SU-DHL-6 (cell line): ENCODE data around the gene RASSF10.

Experiments used
- EZH2phosphoT487 ChIP-seq: fragments of 200-600 bp; sonication (generic), shearing (Covaris generic); conservative IDR thresholded peaks from 2 replicates; pipeline ENCODE4 v1.6.1; 2018; ENCODE audit warnings: mild to moderate bottlenecking, antibody characterized with exemption, low read length, moderate library complexity, mixed read lengths
- TF ChIP-seq, protein P1 (sequence below): fragments of 200-600 bp; sonication (generic); IDR thresholded peaks from one replicate; pipeline ENCODE4 v1.5.1; 2017; ENCODE audit warnings: antibody characterized with exemption, mild to moderate bottlenecking, low read length, moderate library complexity; ENCODE audit not compliant: insufficient read depth, poor library complexity, severe bottlenecking

DNA sequence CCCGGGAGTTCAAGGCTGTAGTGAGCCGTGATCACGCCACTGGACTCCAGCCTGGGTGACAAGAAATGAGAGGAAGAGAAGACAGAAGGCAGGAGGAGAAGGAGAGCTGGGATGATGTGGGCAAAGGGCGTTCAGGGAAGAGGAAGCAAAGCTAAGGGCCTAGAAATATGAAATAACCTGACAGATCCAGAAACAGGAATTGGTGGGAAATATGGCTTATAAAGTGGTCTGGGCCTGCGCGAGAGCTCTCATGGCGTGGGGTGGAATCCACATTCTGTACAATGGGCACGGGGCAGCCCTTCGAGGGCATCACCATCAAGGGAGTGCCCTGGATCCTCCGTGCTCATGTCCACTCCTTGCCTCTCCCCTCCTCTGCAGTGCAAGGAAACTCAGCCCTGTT lies 46.8 kb upstream of the RASSF10 start:
- TF ChIP-seq, protein P1, sequence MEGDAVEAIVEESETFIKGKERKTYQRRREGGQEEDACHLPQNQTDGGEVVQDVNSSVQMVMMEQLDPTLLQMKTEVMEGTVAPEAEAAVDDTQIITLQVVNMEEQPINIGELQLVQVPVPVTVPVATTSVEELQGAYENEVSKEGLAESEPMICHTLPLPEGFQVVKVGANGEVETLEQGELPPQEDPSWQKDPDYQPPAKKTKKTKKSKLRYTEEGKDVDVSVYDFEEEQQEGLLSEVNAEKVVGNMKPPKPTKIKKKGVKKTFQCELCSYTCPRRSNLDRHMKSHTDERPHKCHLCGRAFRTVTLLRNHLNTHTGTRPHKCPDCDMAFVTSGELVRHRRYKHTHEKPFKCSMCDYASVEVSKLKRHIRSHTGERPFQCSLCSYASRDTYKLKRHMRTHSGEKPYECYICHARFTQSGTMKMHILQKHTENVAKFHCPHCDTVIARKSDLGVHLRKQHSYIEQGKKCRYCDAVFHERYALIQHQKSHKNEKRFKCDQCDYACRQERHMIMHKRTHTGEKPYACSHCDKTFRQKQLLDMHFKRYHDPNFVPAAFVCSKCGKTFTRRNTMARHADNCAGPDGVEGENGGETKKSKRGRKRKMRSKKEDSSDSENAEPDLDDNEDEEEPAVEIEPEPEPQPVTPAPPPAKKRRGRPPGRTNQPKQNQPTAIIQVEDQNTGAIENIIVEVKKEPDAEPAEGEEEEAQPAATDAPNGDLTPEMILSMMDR, result no peak
- no peak for TF ChIP-seq EZH2phosphoT487
